Measurements from ENCODE around the gene GGA1. TPM values are rescaled to one million over a fixed set of nuclear protein-coding genes. Genes with fewer than 3 reads are reported as not detected.
A peak's percentile ranks its signal among the peaks of the same experiment; 100 is the strongest.
"Not testable (repeated sequence)": the region's sequence is repeated elsewhere in the genome, so short reads cannot be mapped to it uniquely, and the experiment has no call there.

GGA1 gene
- total RNA-seq, 4 donors from 2014 or later = 30.3 to 44.7 (median 40.9) TPM

- Histone ChIP-seq H3K27me3 (no peaks in the 10 kb centered on the region), H3K4me1 (peaks cover 14 to 18% (median 15%) of the 10 kb centered on the region in 4 donors), H3K36me3 (peaks cover 0 to 23% (median 14%) of the 10 kb centered on the region in 4 donors), H3K4me3 (no peak overlapping the region), H3K27ac (replicated peaks in 1 of 4) (no peak overlapping the region), H3K9me3 (no peaks in the 10 kb centered on the region)
- no peak for DNase-seq (ENCODE audit: extremely low spot score)
- 83% methylated on average over 14 of the region's 14 CpGs for WGBS
- intact Hi-C loops (cut with DNase I) = no loop called here
- no peak for TF ChIP-seq EP300 (IDR thresholded peaks at IDR 0.05)
- no peak for TF ChIP-seq POLR2AphosphoS5 (IDR thresholded peaks at IDR 0.05)
- TF ChIP-seq POLR2A (IDR thresholded peaks at IDR 0.05; ENCODE audit: low read depth) = no peak
- no peak for TF ChIP-seq CTCF (IDR thresholded peaks at IDR 0.05)
These were observed 46.1 kb downstream of the GGA1 start for GRCh38 chr22:37654563-37655251.

GRCh38 chr22:37655252-37655563, 46.6 kb downstream of the GGA1 start:
- H3K36me3 ChIP-seq = peaks cover 0 to 21% (median 12%) of the 10 kb centered on the region in 4 donors
- no peak for TF ChIP-seq POLR2A (IDR thresholded peaks at IDR 0.05; ENCODE audit: low read depth)
- TF ChIP-seq POLR2AphosphoS5 (IDR thresholded peaks at IDR 0.05) = no peak
- no peak for TF ChIP-seq EP300 (IDR thresholded peaks at IDR 0.05)
- no peak for TF ChIP-seq CTCF (IDR thresholded peaks at IDR 0.05)
- H3K4me1 ChIP-seq = peaks cover 19 to 23% (median 19%) of the 10 kb centered on the region in 4 donors
- intact Hi-C loops (cut with DNase I) = no loop called here
- no peak overlapping the region for H3K4me3 ChIP-seq
- H3K27me3 ChIP-seq = no peaks in the 10 kb centered on the region
- H3K9me3 ChIP-seq = no peaks in the 10 kb centered on the region
- no peak for DNase-seq (ENCODE audit: extremely low spot score)
- 63% methylated on average over 2 of the region's 17 CpGs for WGBS
- no peak overlapping the region for H3K27ac ChIP-seq (replicated peaks in 1 of 4)

- not testable (repeated sequence) for H3K27ac ChIP-seq (replicated peaks in 1 of 4)
These were observed 47.9 kb downstream of the GGA1 start for GRCh38 chr22:37656583-37656982.

GRCh38 chr22:37657590-37658132, 49.0 kb downstream of the GGA1 start:
- Histone ChIP-seq H3K27ac (replicated peaks in 1 of 4) (peak overlapping the region; percentile 78 to 87 (median 83)), H3K27me3 (no peaks in the 10 kb centered on the region), H3K4me3 (peak overlapping the region; percentile 67 to 92 (median 73)), H3K4me1 (peaks cover 36 to 47% (median 44%) of the 10 kb centered on the region in 4 donors), H3K36me3 (peaks cover 0 to 8% (median 1%) of the 10 kb centered on the region in 4 donors), H3K9me3 (no peaks in the 10 kb centered on the region)
- 18% methylated on average over 4 of the region's 6 CpGs for WGBS
- TF ChIP-seq POLR2A (IDR thresholded peaks at IDR 0.05; ENCODE audit: low read depth) = no peak
- no peak for TF ChIP-seq EP300 (IDR thresholded peaks at IDR 0.05)
- TF ChIP-seq CTCF (IDR thresholded peaks at IDR 0.05) = no peak
- TF ChIP-seq POLR2AphosphoS5 (IDR thresholded peaks at IDR 0.05) = no peak
- no peak for DNase-seq (ENCODE audit: extremely low spot score)
- intact Hi-C loops (cut with DNase I) = no loop called here

More at GRCh38 chr22:37656583-37656982, 47.9 kb downstream of the GGA1 start:
- H3K4me3 ChIP-seq; DNase-seq (ENCODE audit: extremely low spot score); H3K9me3 ChIP-seq; H3K27me3 ChIP-seq; intact Hi-C loops (cut with DNase I); H3K36me3 ChIP-seq: not testable (repeated sequence)
- 93% methylated on average over 4 of the region's 4 CpGs for WGBS
- peaks cover 29 to 37% (median 33%) of the 10 kb centered on the region in 4 donors for H3K4me1 ChIP-seq

GRCh38 chr22:37658133-37659065, 49.8 kb downstream of the GGA1 start, which contains the start of gene PDXP:
Gene PDXP (plus strand): TSS chr22:37658723. CDS start chr22:37658783, 60 bp downstream.
- H3K4me3 ChIP-seq = peak within 1 kb of the TSS; percentile 67 to 92 (median 73)
- H3K36me3 ChIP-seq = peaks cover 0 to 4% (median under 1%) of the 10 kb centered on the region in 4 donors
- peaks cover 36 to 51% (median 49%) of the 10 kb centered on the region in 4 donors for H3K4me1 ChIP-seq
- TF ChIP-seq POLR2A (IDR thresholded peaks at IDR 0.05; ENCODE audit: low read depth) (no peak), POLR2AphosphoS5 (IDR thresholded peaks at IDR 0.05) (peak; percentile 77), CTCF (IDR thresholded peaks at IDR 0.05) (peak in 1 of 3 experiments; percentile 6)
- 1% methylated on average over 60 of the region's 101 CpGs for WGBS
- DNase-seq (ENCODE audit: extremely low spot score) = peak; percentile 100
- H3K27ac ChIP-seq (replicated peaks in 1 of 4) = peak within 1 kb of the TSS; percentile 78 to 87 (median 83)
- intact Hi-C loops (cut with DNase I) = no loop called here
- H3K27me3 ChIP-seq = no peaks in the 10 kb centered on the region
- H3K9me3 ChIP-seq = no peaks in the 10 kb centered on the region
